CD14-positive monocyte (primary cell): Measurements from ENCODE around the gene RAI1. TPM values are rescaled to one million over a fixed set of nuclear protein-coding genes. Genes with fewer than 3 reads are reported as not detected.

Experiments
- DNase-seq, 3 donors: peaks; one replicate each; pipeline ENCODE4 v3.0.0-alpha.2; 2011 to 2022
- H2AFZ ChIP-seq: 2 replicates; pipeline ENCODE4 v1.6.0; 2012; ENCODE audit warnings: mild to moderate bottlenecking, low read depth, low read length, inconsistent platforms; ENCODE audit not compliant: insufficient read depth, poor library complexity, severe bottlenecking
- H3K27ac ChIP-seq, 2 donors: 1 replicate in 1 of 2; 2 replicates in 1 of 2; pipeline ENCODE4 v1.5.1; 2012 to 2013; ENCODE audit warnings: low read length in 2 of 2, control low read depth in 1 of 2, inconsistent platforms in 1 of 2, low read depth in 1 of 2, mild to moderate bottlenecking in 1 of 2
- H3K27me3 ChIP-seq, 2 donors: one replicate each; pipeline versions ENCODE4 v1.6.0 to v1.6.1; 2011 to 2013; ENCODE audit warnings: low read length in 2 of 2; ENCODE audit not compliant: control insufficient read depth in 2 of 2, insufficient read depth in 2 of 2
- H3K36me3 ChIP-seq, 2 donors: replicated peaks in 1 of 2; 1 replicate in 1 of 2; 2 replicates in 1 of 2; pipeline versions ENCODE4 v1.5.1 to v1.6.1; 2012 to 2013; ENCODE audit warnings: low read length in 2 of 2, control low read depth in 1 of 2, inconsistent platforms in 1 of 2, mild to moderate bottlenecking in 1 of 2; ENCODE audit not compliant: insufficient read depth in 2 of 2, control insufficient read depth in 1 of 2
- H3K4me1 ChIP-seq, 2 donors: 1 replicate in 1 of 2; 2 replicates in 1 of 2; pipeline versions ENCODE4 v1.5.1 to v1.6.1; 2012 to 2013; ENCODE audit warnings: low read length in 2 of 2, control low read depth in 1 of 2, inconsistent platforms in 1 of 2, mild to moderate bottlenecking in 1 of 2, moderate library complexity in 1 of 2; ENCODE audit not compliant: insufficient read depth in 2 of 2, control insufficient read depth in 1 of 2
- H3K4me2 ChIP-seq: replicated peaks from 2 replicates; pipeline ENCODE3; 2012; ENCODE audit warnings: low read length, moderate library complexity, mild to moderate bottlenecking; ENCODE audit not compliant: poor library complexity, severe bottlenecking; ENCODE audit errors: extremely low read depth
- H3K4me3 ChIP-seq, 3 experiments: fragments of 200-600 bp in 1 of 3; sonication (generic) in 1 of 3; replicated peaks in 1 of 3; 1 replicate in 2 of 3; 2 replicates in 1 of 3; pipeline ENCODE4 v1.5.1; 2011 to 2013; ENCODE audit warnings: low read length in 3 of 3, mild to moderate bottlenecking in 3 of 3, control low read depth in 2 of 3, low read depth in 2 of 3, inconsistent platforms in 1 of 3, moderate library complexity in 1 of 3
- H3K79me2 ChIP-seq: 2 replicates; pipeline ENCODE4 v1.6.0; 2012; ENCODE audit warnings: mild to moderate bottlenecking, control low read depth, inconsistent platforms, low read length, moderate library complexity; ENCODE audit not compliant: insufficient read depth
- H3K9ac ChIP-seq: 2 replicates; pipeline ENCODE4 v1.6.0; 2017; ENCODE audit warnings: low read length, mild to moderate bottlenecking; ENCODE audit not compliant: insufficient read depth, poor library complexity, severe bottlenecking
- H3K9me3 ChIP-seq, 2 donors: replicated peaks in 1 of 2; 1 replicate in 1 of 2; 2 replicates in 1 of 2; pipeline versions ENCODE4 v1.5.1 to v1.6.1; 2012 to 2013; ENCODE audit warnings: low read length in 2 of 2, control low read depth in 1 of 2; ENCODE audit not compliant: control insufficient read depth in 1 of 2, insufficient read depth in 1 of 2
- H4K20me1 ChIP-seq: 2 replicates; pipeline ENCODE4 v1.6.0; 2012; ENCODE audit warnings: mild to moderate bottlenecking, low read length, control low read depth, moderate library complexity; ENCODE audit not compliant: insufficient read depth
- H3K27ac Mint-ChIP-seq, 7 donors: one replicate each; pipeline ENCODE4 v1.8.0; 2020; ENCODE audit warnings: mild to moderate bottlenecking in 7 of 7, mixed read lengths in 7 of 7, moderate library complexity in 6 of 7, inconsistent platforms in 2 of 7
- H3K27me3 Mint-ChIP-seq, 3 donors: one replicate each; pipeline ENCODE4 v1.8.0; 2021 to 2022; ENCODE audit warnings: low read depth in 3 of 3, mild to moderate bottlenecking in 3 of 3, mixed read lengths in 3 of 3, moderate library complexity in 3 of 3, inconsistent platforms in 1 of 3
- H3K36me3 Mint-ChIP-seq, 2 donors: one replicate each; pipeline ENCODE4 v1.8.0; 2020; ENCODE audit warnings: mixed read lengths in 2 of 2, inconsistent platforms in 1 of 2, mild to moderate bottlenecking in 1 of 2
- H3K4me1 Mint-ChIP-seq: one replicate; pipeline ENCODE4 v1.8.0; 2020; ENCODE audit warnings: mild to moderate bottlenecking, mixed read lengths
- H3K4me3 Mint-ChIP-seq, 2 donors: one replicate each; pipeline ENCODE4 v1.8.0; 2020; ENCODE audit warnings: mild to moderate bottlenecking in 2 of 2, mixed read lengths in 2 of 2, moderate library complexity in 1 of 2
- H3K9me3 Mint-ChIP-seq, 7 donors: one replicate each; pipeline ENCODE4 v1.8.0; 2020 to 2022; ENCODE audit warnings: mixed read lengths in 7 of 7, mild to moderate bottlenecking in 6 of 7, moderate library complexity in 6 of 7, inconsistent platforms in 2 of 7
- WGBS: methylation state at CpG from one replicate; pipeline ENCODE4 v1.1.5; 2013; ENCODE audit warnings: missing lambda C conversion rate; ENCODE audit not compliant: insufficient coverage; 5-methylcytosine and 5-hydroxymethylcytosine counted together
- intact Hi-C, 2 donors: fragments of 100-400 bp; cut with micrococcal nuclease; formaldehyde crosslinking; loops; one replicate each; pipeline versions ENCODE4 v1.15.0 to v1.15.1; 2023
- polyA plus RNA-seq, 3 donors: library from polyadenylated mRNA; depleted of rRNA in 1 of 3; unstranded in 2 of 3; stranded (reverse) in 1 of 3; fragments of 300-500 nt in 2 of 3; fragments of >200 nt in 1 of 3; fragmentation: Illumina TruSeq in 2 of 3; gene quantifications; 1 replicate in 2 of 3; 2 replicates in 1 of 3; pipeline ENCODE4 v1.2.3, GENCODE V29; 2012 to 2021
- TF ChIP-seq, protein P1 (sequence below): fragments of 200-600 bp; IDR thresholded peaks from one replicate; pipeline ENCODE4 v1.8.0; 2022; ENCODE audit warnings: antibody characterized with exemption, mild to moderate bottlenecking

RAI1 gene
- polyA plus RNA-seq, 3 donors: 0.89 to 4.4 (median 1.5) TPM

DNA sequence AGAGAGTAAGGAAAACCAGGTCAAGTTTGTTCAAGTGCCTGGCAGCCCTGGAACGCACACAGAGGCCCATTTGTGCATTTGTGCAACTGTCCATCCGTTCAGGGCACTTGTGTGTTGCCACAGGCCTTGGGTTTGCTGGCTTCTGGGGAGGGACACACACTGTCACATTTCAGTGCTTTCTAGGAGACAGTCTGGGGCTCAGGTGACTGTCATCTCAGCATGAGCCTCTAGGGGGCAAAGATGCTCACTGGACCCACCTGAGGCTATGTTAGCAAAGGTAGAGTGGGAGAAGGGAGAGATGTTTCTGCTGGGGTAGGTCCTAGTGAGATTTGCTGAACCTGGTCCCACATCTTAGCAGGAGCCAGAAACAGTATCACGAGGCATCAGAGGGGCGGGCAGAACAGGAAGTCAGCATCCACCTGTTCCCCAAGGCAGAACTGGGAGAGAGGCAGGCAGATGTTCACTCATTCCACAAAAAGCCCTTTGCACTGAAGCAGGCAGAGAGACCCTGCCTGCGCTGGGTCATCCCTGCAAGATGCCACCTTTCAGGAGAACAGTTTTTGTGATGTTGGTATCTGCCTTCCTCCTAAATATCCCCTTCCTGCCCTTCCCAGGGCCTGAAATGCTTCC lies 48.5 kb downstream of the RAI1 start:
- Mint-ChIP-seq H3K4me1 (peaks cover 21% of the 10 kb centered on the region), H3K36me3 (peaks cover 13 to 15% of the 10 kb centered on the region in 2 donors), H3K27me3 (peaks cover 6 to 13% (median 11%) of the 10 kb centered on the region in 3 donors), H3K4me3 (no peak overlapping the region), H3K9me3 (peaks cover 0 to 4% (median 0%) of the 10 kb centered on the region in 7 donors), H3K27ac (no peak overlapping the region)
- H2AFZ ChIP-seq: no peak overlapping the region
- no peak overlapping the region for H3K9ac ChIP-seq
- intact Hi-C loops: no loop called here
- H3K9me3 ChIP-seq: no peaks in the 10 kb centered on the region
- DNase-seq: no peak
- H3K36me3 ChIP-seq: peaks cover 0 to 18% of the 10 kb centered on the region in 2 donors
- H3K4me1 ChIP-seq: peaks cover 9 to 21% of the 10 kb centered on the region in 2 donors
- TF ChIP-seq, protein P1, sequence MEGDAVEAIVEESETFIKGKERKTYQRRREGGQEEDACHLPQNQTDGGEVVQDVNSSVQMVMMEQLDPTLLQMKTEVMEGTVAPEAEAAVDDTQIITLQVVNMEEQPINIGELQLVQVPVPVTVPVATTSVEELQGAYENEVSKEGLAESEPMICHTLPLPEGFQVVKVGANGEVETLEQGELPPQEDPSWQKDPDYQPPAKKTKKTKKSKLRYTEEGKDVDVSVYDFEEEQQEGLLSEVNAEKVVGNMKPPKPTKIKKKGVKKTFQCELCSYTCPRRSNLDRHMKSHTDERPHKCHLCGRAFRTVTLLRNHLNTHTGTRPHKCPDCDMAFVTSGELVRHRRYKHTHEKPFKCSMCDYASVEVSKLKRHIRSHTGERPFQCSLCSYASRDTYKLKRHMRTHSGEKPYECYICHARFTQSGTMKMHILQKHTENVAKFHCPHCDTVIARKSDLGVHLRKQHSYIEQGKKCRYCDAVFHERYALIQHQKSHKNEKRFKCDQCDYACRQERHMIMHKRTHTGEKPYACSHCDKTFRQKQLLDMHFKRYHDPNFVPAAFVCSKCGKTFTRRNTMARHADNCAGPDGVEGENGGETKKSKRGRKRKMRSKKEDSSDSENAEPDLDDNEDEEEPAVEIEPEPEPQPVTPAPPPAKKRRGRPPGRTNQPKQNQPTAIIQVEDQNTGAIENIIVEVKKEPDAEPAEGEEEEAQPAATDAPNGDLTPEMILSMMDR: peak; percentile 52
- H3K4me2 ChIP-seq: no peak overlapping the region
- H3K27ac ChIP-seq: no peak overlapping the region
- peaks cover 0 to 1% of the 10 kb centered on the region in 2 donors for H3K27me3 ChIP-seq
- no peak overlapping the region for H3K4me3 ChIP-seq
- H4K20me1 ChIP-seq: peaks cover 99% of the 10 kb centered on the region
- 61% methylated on average over 4 of the region's 5 CpGs for WGBS
- H3K79me2 ChIP-seq: peaks cover 29% of the 10 kb centered on the region

GRCh38 chr17:17730250-17730935 lies 49.1 kb downstream of the RAI1 start:
- H3K27ac Mint-ChIP-seq: no peak overlapping the region
- no peak overlapping the region for H3K9ac ChIP-seq
- no peak overlapping the region for H2AFZ ChIP-seq
- H3K9me3 Mint-ChIP-seq: peaks cover 0 to under 1% (median 0%) of the 10 kb centered on the region in 7 donors
- peaks cover 29% of the 10 kb centered on the region for H3K79me2 ChIP-seq
- TF ChIP-seq, protein P1: no peak
- no peak overlapping the region for H3K27ac ChIP-seq
- peaks cover 7 to 17% of the 10 kb centered on the region in 2 donors for H3K4me1 ChIP-seq
- no peaks in the 10 kb centered on the region for H3K9me3 ChIP-seq
- H3K36me3 Mint-ChIP-seq: peaks cover 10 to 11% of the 10 kb centered on the region in 2 donors
- H3K4me3 Mint-ChIP-seq: no peak overlapping the region
- H3K4me3 ChIP-seq: no peak overlapping the region
- intact Hi-C loops: no loop called here
- H4K20me1 ChIP-seq: peaks cover 95% of the 10 kb centered on the region
- no peaks in the 10 kb centered on the region for H3K27me3 ChIP-seq
- no peak for DNase-seq
- H3K4me1 Mint-ChIP-seq: peaks cover 18% of the 10 kb centered on the region
- 95% methylated on average over 11 of the region's 14 CpGs for WGBS
- H3K4me2 ChIP-seq: no peak overlapping the region
- peaks cover 1 to 9% (median 4%) of the 10 kb centered on the region in 3 donors for H3K27me3 Mint-ChIP-seq
- peaks cover 0 to 18% of the 10 kb centered on the region in 2 donors for H3K36me3 ChIP-seq
